Bronchial epithelial cell (primary cell): ENCODE results near the gene ARHGAP28. TPM values are rescaled to one million over a fixed set of nuclear protein-coding genes. Genes with fewer than 3 reads are reported as not detected.

Experiments used
- DNase-seq: peaks from one replicate; pipeline ENCODE4 v3.0.0-alpha.2; 2010; ENCODE audit warnings: low read depth
- FAIRE-seq: peaks from 2 replicates; lab custom pipeline; 2011; peaks lifted over from hg19 to GRCh38; lab: Jason Lieb, UNC
- H3K27me3 ChIP-seq: 2 replicates; pipeline ENCODE4 v1.5.1; 2011; ENCODE audit warnings: low read length; ENCODE audit not compliant: control insufficient read depth, insufficient read depth
- H3K36me3 ChIP-seq: 2 replicates; pipeline ENCODE4 v1.5.1; 2011; ENCODE audit warnings: low read length; ENCODE audit not compliant: control insufficient read depth, insufficient read depth
- H3K4me3 ChIP-seq: 2 replicates; pipeline ENCODE4 v1.5.1; 2011; ENCODE audit warnings: mild to moderate bottlenecking, low read depth, low read length, control low read depth
- total RNA-seq: library from RNA; depleted of rRNA; stranded (reverse); fragments of >200 nt; gene quantifications from 2 replicates; pipeline ENCODE4 v1.2.1, GENCODE V29; 2014
- TF ChIP-seq, protein P1 (sequence below): IDR thresholded peaks from 2 replicates; pipeline ENCODE4 v1.5.1; 2011; ENCODE audit warnings: mild to moderate bottlenecking, moderate library complexity, low read length, control low read depth, inconsistent platforms; ENCODE audit not compliant: insufficient read depth, severe bottlenecking

ARHGAP28 gene
- total RNA-seq, 1 donor from 2014 or later = 0.26 TPM

DNA sequence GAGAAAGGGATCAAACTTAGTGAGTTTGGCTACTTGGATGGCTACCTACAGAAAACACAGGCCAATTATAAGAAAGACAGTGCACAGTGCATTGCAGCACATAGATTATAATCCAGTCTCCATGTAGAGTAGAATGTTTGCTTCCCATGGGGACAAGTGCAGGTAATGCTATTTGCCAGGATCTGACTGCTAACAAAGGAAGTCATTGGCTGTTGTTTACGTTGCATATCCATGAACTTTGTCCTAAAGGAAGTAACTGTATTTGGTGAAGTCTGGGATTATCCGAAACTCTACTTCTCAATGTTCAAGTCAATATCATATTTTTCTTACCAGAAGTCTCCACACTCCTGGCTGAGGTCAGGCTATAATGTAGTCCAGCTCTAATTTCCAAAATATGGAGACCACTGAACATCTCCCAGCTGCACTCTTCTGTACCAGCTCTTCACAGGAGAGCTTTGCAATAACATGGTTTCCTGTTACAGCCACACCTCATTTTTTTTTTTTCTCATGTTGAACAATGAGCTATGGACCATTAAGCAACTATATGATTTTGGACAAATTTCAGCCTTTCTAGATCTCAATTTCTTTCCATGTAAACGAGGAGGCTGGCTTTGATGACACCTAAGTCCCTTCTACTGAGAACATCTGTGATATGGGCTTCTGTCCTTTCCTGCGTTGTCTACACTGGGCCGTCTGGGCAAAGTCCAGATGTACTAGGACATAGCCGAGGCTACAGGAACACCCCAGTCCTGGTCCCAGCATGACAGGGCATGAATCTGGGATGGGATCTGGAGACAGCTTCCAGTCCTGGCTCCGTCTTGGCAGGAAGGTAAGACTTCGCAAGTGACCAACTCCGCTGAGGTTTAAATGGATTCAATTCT is 233.3 kb downstream of the ARHGAP28 start:
- DNase-seq = no peak
- TF ChIP-seq, protein P1, sequence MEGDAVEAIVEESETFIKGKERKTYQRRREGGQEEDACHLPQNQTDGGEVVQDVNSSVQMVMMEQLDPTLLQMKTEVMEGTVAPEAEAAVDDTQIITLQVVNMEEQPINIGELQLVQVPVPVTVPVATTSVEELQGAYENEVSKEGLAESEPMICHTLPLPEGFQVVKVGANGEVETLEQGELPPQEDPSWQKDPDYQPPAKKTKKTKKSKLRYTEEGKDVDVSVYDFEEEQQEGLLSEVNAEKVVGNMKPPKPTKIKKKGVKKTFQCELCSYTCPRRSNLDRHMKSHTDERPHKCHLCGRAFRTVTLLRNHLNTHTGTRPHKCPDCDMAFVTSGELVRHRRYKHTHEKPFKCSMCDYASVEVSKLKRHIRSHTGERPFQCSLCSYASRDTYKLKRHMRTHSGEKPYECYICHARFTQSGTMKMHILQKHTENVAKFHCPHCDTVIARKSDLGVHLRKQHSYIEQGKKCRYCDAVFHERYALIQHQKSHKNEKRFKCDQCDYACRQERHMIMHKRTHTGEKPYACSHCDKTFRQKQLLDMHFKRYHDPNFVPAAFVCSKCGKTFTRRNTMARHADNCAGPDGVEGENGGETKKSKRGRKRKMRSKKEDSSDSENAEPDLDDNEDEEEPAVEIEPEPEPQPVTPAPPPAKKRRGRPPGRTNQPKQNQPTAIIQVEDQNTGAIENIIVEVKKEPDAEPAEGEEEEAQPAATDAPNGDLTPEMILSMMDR = no peak
- no peaks in the 10 kb centered on the region for H3K27me3 ChIP-seq
- H3K36me3 ChIP-seq = no peaks in the 10 kb centered on the region
- no peak for FAIRE-seq
- no peak overlapping the region for H3K4me3 ChIP-seq

DNA sequence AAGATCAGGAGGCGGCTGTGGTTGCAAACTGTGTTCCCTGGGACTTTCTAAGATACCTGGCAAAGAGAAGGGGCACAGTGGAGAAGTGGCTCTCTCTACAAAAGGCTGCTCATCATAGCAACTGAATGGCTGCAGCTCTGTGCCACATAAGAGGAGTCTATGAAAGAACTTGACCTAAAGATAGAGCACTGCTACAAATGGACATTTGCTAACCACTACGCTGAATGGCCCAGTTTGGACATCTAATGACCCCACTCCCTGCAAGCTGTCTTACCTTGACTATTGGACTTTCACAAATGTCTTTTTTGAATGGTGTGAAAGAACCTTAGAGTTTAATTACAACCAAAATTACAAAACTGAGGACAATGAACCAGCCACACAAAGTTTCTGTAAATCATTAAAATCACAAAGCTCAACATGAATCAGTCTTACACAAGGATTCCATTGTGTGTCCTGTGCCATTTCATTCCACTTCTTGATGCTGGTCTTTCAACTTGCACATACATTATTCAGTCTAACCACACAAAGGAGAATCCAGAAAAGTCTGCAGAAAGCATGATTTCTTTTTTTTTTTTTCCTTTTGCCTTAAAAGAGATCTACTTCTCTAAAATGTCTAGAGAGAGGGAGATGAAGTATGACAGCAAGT is 234.1 kb downstream of the ARHGAP28 start:
- Histone ChIP-seq H3K36me3 (no peaks in the 10 kb centered on the region), H3K27me3 (no peaks in the 10 kb centered on the region), H3K4me3 (no peak overlapping the region)
- DNase-seq = no peak
- TF ChIP-seq, protein P1 = no peak
- FAIRE-seq = no peak
